Tibial nerve (tissue), 4 donors: Measurements from ENCODE around the gene CHST12. TPM values are rescaled to one million over a fixed set of nuclear protein-coding genes. Genes with fewer than 3 reads are reported as not detected.
"Not testable (repeated sequence)": the region's sequence is repeated elsewhere in the genome, so short reads cannot be mapped to it uniquely, and the experiment has no call there.

Experiments
- DNase-seq, 2 donors: peaks; one replicate each; pipeline ENCODE4 v3.0.0-alpha.2; 2019; ENCODE audit warnings: low spot score in 2 of 2
- H3K27ac ChIP-seq, 4 donors: fragments of 200-600 bp; sonication (generic) in 3 of 4; one replicate each; pipeline ENCODE4 v1.5.1; 2017 to 2019; ENCODE audit warnings: mild to moderate bottlenecking in 1 of 4
- H3K27me3 ChIP-seq, 2 donors: fragments of 200-600 bp; sonication (generic) in 1 of 2; one replicate each; pipeline versions ENCODE4 v1.5.1 to v1.6.0; 2017 to 2019
- H3K36me3 ChIP-seq, 3 donors: fragments of 200-600 bp; sonication (generic); one replicate each; pipeline ENCODE4 v1.5.1; 2018 to 2019
- H3K4me1 ChIP-seq, 4 donors: fragments of 200-600 bp; sonication (generic) in 3 of 4; one replicate each; pipeline ENCODE4 v1.5.1; 2017 to 2019
- H3K4me3 ChIP-seq, 4 donors: fragments of 200-600 bp; sonication (generic) in 3 of 4; one replicate each; pipeline ENCODE4 v1.5.1; 2017 to 2019; ENCODE audit warnings: mild to moderate bottlenecking in 1 of 4, moderate library complexity in 1 of 4
- H3K9me3 ChIP-seq, 4 donors: fragments of 200-600 bp; sonication (generic) in 3 of 4; one replicate each; pipeline ENCODE4 v1.5.1; 2017 to 2019
- CTCF ChIP-seq, 5 experiments: fragments of 200-600 bp in 3 of 5; fragments of 450-650 bp in 2 of 5; sonication (generic) in 3 of 5; IDR thresholded peaks; one replicate each; pipeline ENCODE4 v1.5.1; 2016 to 2019; ENCODE audit warnings: antibody characterized with exemption in 5 of 5, mild to moderate bottlenecking in 3 of 5, moderate library complexity in 2 of 5
- EP300 ChIP-seq, 2 donors: sonication (generic); formaldehyde crosslinking; IDR thresholded peaks; one replicate each; pipeline ENCODE4 v1.6.1; 2017; ENCODE audit warnings: antibody characterized with exemption in 2 of 2, mild to moderate bottlenecking in 1 of 2
- POLR2A ChIP-seq, 2 donors: fragments of 450-650 bp; IDR thresholded peaks; one replicate each; pipeline ENCODE4 v1.6.1; 2017; ENCODE audit warnings: antibody characterized with exemption in 2 of 2, mild to moderate bottlenecking in 2 of 2, moderate library complexity in 2 of 2
- WGBS, 2 donors: methylation state at CpG; one replicate each; pipeline ENCODE4 v1.1.5; 2018; 5-methylcytosine and 5-hydroxymethylcytosine counted together
- total RNA-seq, 4 donors: library from RNA; depleted of rRNA; stranded (reverse); fragments of >200 nt; gene quantifications; one replicate each; pipeline ENCODE4 v1.1.0, GENCODE V29; 2016

CHST12 gene
- total RNA-seq, 4 donors from 2014 or later = 21.0 to 29.9 (median 29.3) TPM

- no peaks in the 10 kb centered on the region for H3K9me3 ChIP-seq
- no peak overlapping the region for H3K27ac ChIP-seq
- no peak for DNase-seq
- H3K36me3 ChIP-seq = peaks cover 0 to 96% (median 72%) of the 10 kb centered on the region in 3 donors
- no peak overlapping the region for H3K4me3 ChIP-seq
- H3K4me1 ChIP-seq = no peaks in the 10 kb centered on the region
- no peaks in the 10 kb centered on the region for H3K27me3 ChIP-seq
- no peak for TF ChIP-seq EP300 (IDR thresholded peaks at IDR 0.05)
- TF ChIP-seq POLR2A (IDR thresholded peaks at IDR 0.05) = no peak
- no peak for TF ChIP-seq CTCF (IDR thresholded peaks at IDR 0.05)
- 91 to 92% methylated on average over 16 to 27 of the region's 27 CpGs for WGBS, 2 donors
These were observed 26.9 kb upstream of the CHST12 start for GRCh38 chr7:2376351-2377154.

GRCh38 chr7:2377492-2377891 is 25.9 kb upstream of the CHST12 start:
- not testable (repeated sequence) for DNase-seq, H3K4me1 ChIP-seq, H3K9me3 ChIP-seq, H3K4me3 ChIP-seq, H3K27me3 ChIP-seq, H3K27ac ChIP-seq
- WGBS, 2 donors = 87% methylated on average over 11 to 17 of the region's 18 CpGs
- H3K36me3 ChIP-seq = peaks cover 0 to 96% (median 64%) of the 10 kb centered on the region in 3 donors

- not testable (repeated sequence) for H3K27me3 ChIP-seq, H3K9me3 ChIP-seq, H3K27ac ChIP-seq, H3K4me3 ChIP-seq, H3K4me1 ChIP-seq, DNase-seq
- 88 to 89% methylated on average over 18 of the region's 18 CpGs for whole genome bisulfite sequencing, 2 donors
- peaks cover 0 to 96% (median 58%) of the 10 kb centered on the region in 3 donors for H3K36me3 ChIP-seq
These were observed 25.3 kb upstream of the CHST12 start for GRCh38 chr7:2378125-2378524.

- WGBS, 2 donors = 91 to 94% methylated on average over 20 of the region's 20 CpGs
- H3K27ac ChIP-seq = no peak overlapping the region
- TF ChIP-seq POLR2A (IDR thresholded peaks at IDR 0.05) = no peak
- no peak for TF ChIP-seq CTCF (IDR thresholded peaks at IDR 0.05)
- no peak for TF ChIP-seq EP300 (IDR thresholded peaks at IDR 0.05)
- peaks cover 0 to 96% (median 49%) of the 10 kb centered on the region in 3 donors for H3K36me3 ChIP-seq
- no peak for DNase-seq
- no peak overlapping the region for H3K4me3 ChIP-seq
- H3K27me3 ChIP-seq = no peaks in the 10 kb centered on the region
- no peaks in the 10 kb centered on the region for H3K4me1 ChIP-seq
- H3K9me3 ChIP-seq = no peaks in the 10 kb centered on the region
These were observed 24.2 kb upstream of the CHST12 start for GRCh38 chr7:2379161-2379560.

- Histone ChIP-seq H3K27me3 (no peaks in the 10 kb centered on the region), H3K27ac (no peak overlapping the region), H3K4me1 (no peaks in the 10 kb centered on the region), H3K4me3 (no peak overlapping the region), H3K9me3 (no peaks in the 10 kb centered on the region), H3K36me3 (peaks cover 0 to 96% (median 42%) of the 10 kb centered on the region in 3 donors)
- WGBS, 2 donors = 92 to 95% methylated on average over 30 of the region's 34 CpGs
- TF ChIP-seq CTCF (IDR thresholded peaks at IDR 0.05) (no peak), POLR2A (IDR thresholded peaks at IDR 0.05) (no peak), EP300 (IDR thresholded peaks at IDR 0.05) (no peak)
- no peak for DNase-seq
These were observed 23.5 kb upstream of the CHST12 start for GRCh38 chr7:2379821-2380450.

- DNase-seq = no peak
- 95 to 97% methylated on average over 23 of the region's 23 CpGs for WGBS, 2 donors
- H3K36me3 ChIP-seq = peaks cover 0 to 93% (median 37%) of the 10 kb centered on the region in 3 donors
These were observed 22.9 kb upstream of the CHST12 start for GRCh38 chr7:2380461-2380860.

More at GRCh38 chr7:2380461-2380860, 22.9 kb upstream of the CHST12 start:
- TF ChIP-seq EP300 (IDR thresholded peaks at IDR 0.05) (no peak), POLR2A (IDR thresholded peaks at IDR 0.05) (no peak), CTCF (IDR thresholded peaks at IDR 0.05) (no peak)
- Histone ChIP-seq H3K9me3 (no peaks in the 10 kb centered on the region), H3K27ac (no peak overlapping the region), H3K27me3 (no peaks in the 10 kb centered on the region), H3K4me1 (no peaks in the 10 kb centered on the region), H3K4me3 (no peak overlapping the region)
